Measurements from ENCODE around the gene SEPTIN3. TPM values are rescaled to one million over a fixed set of nuclear protein-coding genes. Genes with fewer than 3 reads are reported as not detected.

Gene SEPTIN3
- not detected for total RNA-seq
- long read RNA-seq: 0 reads

- intact Hi-C loops (cut with DNase I): loop anchor here (10.0 kb wide), 1 partner anchor 466 kb away; the partner anchor contains the start of gene NFAM1
These were observed at the start of gene SEPTIN3 for GRCh38 chr22:41969110-41969646. TSS of gene SEPTIN3 (plus strand) at chr22:41969443. CDS start at chr22:41971493, 2,050 bp downstream.

GRCh38 chr22:41920271-41920976 lies 48.8 kb upstream of the SEPTIN3 start:
- DNase-seq (ENCODE audit: low spot score): no peak
- intact Hi-C loops (cut with DNase I): no loop called here

More at GRCh38 chr22:41969110-41969646, at the start of gene SEPTIN3:
- no peak for DNase-seq (ENCODE audit: low spot score)

GRCh38 chr22:41922328-41922727 lies 46.9 kb upstream of the SEPTIN3 start:
- no peak for DNase-seq (ENCODE audit: low spot score)
- intact Hi-C loops (cut with DNase I): no loop called here

GRCh38 chr22:41922940-41923594 lies 46.2 kb upstream of the SEPTIN3 start:
- intact Hi-C loops (cut with DNase I): no loop called here
- DNase-seq (ENCODE audit: low spot score): no peak

GRCh38 chr22:41923595-41924276 lies 45.5 kb upstream of the SEPTIN3 start:
- intact Hi-C loops (cut with DNase I): no loop called here
- no peak for DNase-seq (ENCODE audit: low spot score)

- intact Hi-C loops (cut with DNase I): no loop called here
- no peak for DNase-seq (ENCODE audit: low spot score)
These were observed 43.3 kb upstream of the SEPTIN3 start for GRCh38 chr22:41925783-41926460.

GRCh38 chr22:41927813-41928212 lies 41.4 kb upstream of the SEPTIN3 start:
- intact Hi-C loops (cut with DNase I): no loop called here
- no peak for DNase-seq (ENCODE audit: low spot score)

GRCh38 chr22:41928593-41929417 lies 40.4 kb upstream of the SEPTIN3 start:
- DNase-seq (ENCODE audit: low spot score): no peak
- intact Hi-C loops (cut with DNase I): no loop called here

GRCh38 chr22:41929418-41929810 lies 39.8 kb upstream of the SEPTIN3 start:
- no peak for DNase-seq (ENCODE audit: low spot score)
- intact Hi-C loops (cut with DNase I): no loop called here

GRCh38 chr22:41931701-41932269 lies 37.5 kb upstream of the SEPTIN3 start:
- DNase-seq (ENCODE audit: low spot score): no peak
- intact Hi-C loops (cut with DNase I): no loop called here

- intact Hi-C loops (cut with DNase I): no loop called here
These were observed 36.9 kb upstream of the SEPTIN3 start for GRCh38 chr22:41932353-41932752.

GRCh38 chr22:41933411-41934177 lies 35.6 kb upstream of the SEPTIN3 start:
- no peak for DNase-seq (ENCODE audit: low spot score)
- intact Hi-C loops (cut with DNase I): no loop called here

More at GRCh38 chr22:41932353-41932752, 36.9 kb upstream of the SEPTIN3 start:
- no peak for DNase-seq (ENCODE audit: low spot score)

- intact Hi-C loops (cut with DNase I): loop anchor here (5.0 kb wide), 1 partner anchor 32 kb away; no protein-coding TSS in a partner anchor
- no peak for DNase-seq (ENCODE audit: low spot score)
These were observed 34.8 kb upstream of the SEPTIN3 start for GRCh38 chr22:41934284-41935014.

GRCh38 chr22:41935015-41935351 lies 34.3 kb upstream of the SEPTIN3 start:
- intact Hi-C loops (cut with DNase I): loop anchor here (5.0 kb wide), 1 partner anchor 33 kb away; no protein-coding TSS in a partner anchor
- no peak for DNase-seq (ENCODE audit: low spot score)

GRCh38 chr22:41935509-41935908 lies 33.7 kb upstream of the SEPTIN3 start:
- no peak for DNase-seq (ENCODE audit: low spot score)
- intact Hi-C loops (cut with DNase I): loop anchor here (5.0 kb wide), 1 partner anchor 33 kb away; no protein-coding TSS in a partner anchor

GRCh38 chr22:41936894-41937169 lies 32.4 kb upstream of the SEPTIN3 start:
- DNase-seq (ENCODE audit: low spot score): no peak
- intact Hi-C loops (cut with DNase I): loop anchor here (5.0 kb wide), 1 partner anchor 35 kb away; no protein-coding TSS in a partner anchor

Data from cardiac septum (tissue), 1 donor.